ENCODE results near the gene LGALS1. TPM values are rescaled to one million over a fixed set of nuclear protein-coding genes. Genes with fewer than 3 reads are reported as not detected.
"Not testable (repeated sequence)": the region's sequence is repeated elsewhere in the genome, so short reads cannot be mapped to it uniquely, and the experiment has no call there.

The LGALS1 gene
- total RNA-seq, 1 experiment from 2014 or later, result 4,590 TPM

DNA sequence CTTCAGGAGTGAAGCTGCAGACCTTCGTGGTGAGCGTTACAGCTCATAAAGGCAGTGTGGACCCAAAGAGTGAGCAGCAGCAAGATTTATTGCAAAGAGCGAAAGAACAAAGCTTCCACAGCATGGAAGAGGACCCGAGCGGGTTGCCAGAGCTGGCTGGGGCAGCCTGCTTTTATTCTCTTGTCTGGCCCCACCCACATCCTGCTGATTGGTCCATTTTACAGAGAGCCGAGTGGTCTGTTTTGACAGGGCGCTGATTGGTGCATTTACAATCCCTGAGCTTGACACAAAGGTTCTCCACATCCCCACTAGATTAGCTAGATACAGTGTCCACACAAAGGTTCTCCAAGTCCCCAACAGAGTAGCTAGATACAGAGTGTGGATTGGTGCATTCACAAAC lies 41.8 kb downstream of the LGALS1 start:
- DNase-seq (ENCODE audit: low read depth), result not testable (repeated sequence)

DNA sequence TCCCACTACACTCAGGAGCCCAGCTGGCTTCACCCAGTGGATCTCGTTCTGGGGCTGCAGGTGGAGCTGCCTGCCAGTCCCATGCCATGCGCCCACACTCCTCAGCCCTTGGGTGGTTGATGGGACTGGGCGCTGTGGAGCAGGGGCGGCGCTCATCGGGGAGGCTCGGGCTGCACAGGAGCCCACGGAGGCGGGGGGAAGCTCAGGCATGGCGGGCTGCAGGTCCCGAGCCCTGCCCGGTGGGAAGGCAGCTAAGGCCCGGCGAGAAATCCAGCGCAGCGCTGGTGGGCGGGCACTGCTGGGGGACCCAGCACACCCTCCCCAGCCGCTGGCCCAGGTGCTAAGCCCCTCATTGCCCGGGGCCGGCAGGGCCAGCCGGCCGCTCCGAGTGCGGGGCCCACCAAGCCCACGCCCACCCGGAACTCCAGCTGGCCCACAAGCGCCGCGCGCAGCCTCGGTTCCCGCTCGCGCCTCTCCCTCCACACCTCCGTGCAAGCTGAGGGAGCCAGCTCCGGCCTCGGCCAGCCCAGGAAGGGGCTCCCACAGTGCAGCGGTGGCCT lies 42.4 kb downstream of the LGALS1 start:
- not testable (repeated sequence) for DNase-seq (ENCODE audit: low read depth)

DNA sequence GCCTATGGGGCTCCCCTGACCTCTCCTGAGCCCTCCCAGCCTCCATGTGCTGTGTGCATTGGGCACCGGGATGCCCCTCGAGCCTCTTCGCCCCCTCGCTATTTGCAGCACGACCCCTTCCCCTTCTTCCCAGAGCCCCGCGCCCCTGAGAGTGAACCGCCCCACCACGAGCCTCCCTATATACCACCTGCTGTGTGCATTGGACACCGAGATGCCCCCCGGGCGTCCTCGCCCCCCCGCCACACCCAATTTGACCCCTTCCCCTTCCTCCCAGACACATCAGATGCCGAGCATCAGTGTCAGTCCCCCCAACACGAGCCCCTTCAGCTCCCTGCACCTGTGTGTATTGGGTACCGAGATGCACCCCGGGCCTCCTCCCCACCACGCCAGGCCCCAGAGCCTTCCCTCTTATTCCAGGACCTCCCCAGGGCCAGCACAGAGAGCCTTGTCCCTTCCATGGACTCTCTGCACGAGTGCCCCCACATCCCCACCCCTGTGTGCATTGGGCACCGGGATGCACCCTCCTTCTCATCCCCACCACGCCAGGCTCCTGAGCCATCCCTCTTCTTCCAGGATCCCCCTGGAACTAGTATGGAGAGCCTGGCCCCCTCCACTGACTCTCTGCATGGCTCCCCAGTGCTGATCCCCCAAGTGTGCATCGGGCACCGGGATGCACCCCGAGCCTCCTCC lies 50.3 kb downstream of the LGALS1 start:
- no peak for DNase-seq (ENCODE audit: low read depth)

DNA sequence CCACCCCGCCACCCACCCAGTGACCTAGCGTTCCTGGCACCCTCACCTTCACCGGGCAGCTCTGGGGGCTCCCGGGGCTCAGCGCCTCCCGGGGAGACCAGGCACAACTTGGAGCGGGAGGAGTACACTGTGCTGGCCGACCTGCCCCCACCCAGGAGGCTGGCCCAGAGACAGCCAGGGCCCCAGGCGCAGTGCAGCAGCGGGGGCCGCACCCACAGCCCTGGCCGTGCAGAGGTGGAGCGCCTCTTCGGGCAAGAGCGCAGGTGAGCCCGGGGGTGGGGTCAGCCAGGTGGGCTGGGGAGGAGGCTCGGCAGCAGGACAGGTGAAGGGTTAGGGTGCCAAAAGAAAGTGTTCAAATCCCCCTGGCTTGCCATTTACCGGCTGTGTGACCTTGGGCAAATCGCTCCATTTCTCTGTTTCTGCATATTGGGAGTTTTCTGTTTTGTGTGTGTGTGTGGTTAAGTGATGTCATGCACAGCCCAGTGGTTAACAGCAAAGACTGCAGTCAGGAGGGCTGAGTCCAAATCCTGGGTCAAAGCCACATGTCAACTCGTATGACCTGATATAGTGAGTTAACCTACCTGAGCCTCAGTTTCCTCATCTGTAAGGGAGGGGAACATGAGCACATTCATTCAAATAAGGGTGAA lies 50.9 kb downstream of the LGALS1 start:
- DNase-seq (ENCODE audit: low read depth), result no peak

DNA sequence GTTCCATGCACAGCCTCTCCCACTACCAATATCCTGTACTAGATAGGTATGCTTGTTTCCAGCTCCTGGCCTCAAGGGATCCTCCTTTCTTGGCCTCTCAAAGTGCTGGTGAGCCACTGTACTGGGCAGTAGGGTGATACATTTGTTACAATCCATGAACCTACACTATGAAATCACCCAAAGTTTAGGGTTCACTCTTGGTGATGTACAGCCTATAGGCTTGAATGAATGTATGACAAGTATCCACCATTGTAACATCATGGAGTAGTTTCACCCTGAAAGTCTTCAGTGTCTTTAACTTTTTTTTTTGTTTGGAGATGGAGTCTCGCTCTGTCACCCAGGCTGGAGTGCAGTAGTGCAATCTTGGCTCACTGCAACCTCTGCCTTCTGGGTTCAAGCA lies 53.2 kb downstream of the LGALS1 start:
- DNase-seq (ENCODE audit: low read depth), result no peak

Other genes with a start within 250 kb of the LGALS1 start
- gene ELFN2, start 248.2 kb upstream of the LGALS1 start, total RNA-seq (2014; rRNA removed; shearing (Covaris generic)), result 2.0 and 2.3 TPM in 2 replicates
- gene MFNG, start 189.3 kb upstream of the LGALS1 start, total RNA-seq (2014; rRNA removed; shearing (Covaris generic)), result 2.4 and 3.0 TPM in 2 replicates
- gene CARD10, start 156.2 kb upstream of the LGALS1 start, total RNA-seq (2014; rRNA removed; shearing (Covaris generic)), result 24.0 and 25.9 TPM in 2 replicates
- 11.8 and 13.1 TPM in 2 replicates for gene CDC42EP1, start 115.2 kb upstream of the LGALS1 start, total RNA-seq (2014; rRNA removed; shearing (Covaris generic))
- gene LGALS2, start 95.5 kb upstream of the LGALS1 start, total RNA-seq (2014; rRNA removed; shearing (Covaris generic)), result not detected in 2 replicates
- 23.2 and 34.7 TPM in 2 replicates for gene GGA1, start 66.8 kb upstream of the LGALS1 start, total RNA-seq (2014; rRNA removed; shearing (Covaris generic))
- 3.4 and 5.7 TPM in 2 replicates for gene SH3BP1, start 36.0 kb upstream of the LGALS1 start, total RNA-seq (2014; rRNA removed; shearing (Covaris generic))
- 29.2 and 32.0 TPM in 2 replicates for gene PDXP, start 16.9 kb upstream of the LGALS1 start, total RNA-seq (2014; rRNA removed; shearing (Covaris generic))
- gene NOL12, start 10.7 kb downstream of the LGALS1 start, total RNA-seq (2014; rRNA removed; shearing (Covaris generic)), result 71.4 and 92.3 TPM in 2 replicates
- gene TRIOBP, start 21.4 kb downstream of the LGALS1 start, total RNA-seq (2014; rRNA removed; shearing (Covaris generic)), result 42.9 and 45.3 TPM in 2 replicates
- 44.5 and 44.9 TPM in 2 replicates for gene GCAT, start 132.3 kb downstream of the LGALS1 start, total RNA-seq (2014; rRNA removed; shearing (Covaris generic))
- gene GALR3, start 147.7 kb downstream of the LGALS1 start, total RNA-seq (2014; rRNA removed; shearing (Covaris generic)), result not detected in 2 replicates
- 59.8 and 64.7 TPM in 2 replicates for gene ANKRD54, start 168.7 kb downstream of the LGALS1 start, total RNA-seq (2014; rRNA removed; shearing (Covaris generic))
- 288 and 343 TPM in 2 replicates for gene EIF3L, start 173.8 kb downstream of the LGALS1 start, total RNA-seq (2014; rRNA removed; shearing (Covaris generic))
- 22.2 and 33.6 TPM in 2 replicates for gene MICALL1, start 230.7 kb downstream of the LGALS1 start, total RNA-seq (2014; rRNA removed; shearing (Covaris generic))